Astrocyte (in vitro differentiated cells and primary cell): ENCODE results near the gene SEPTIN12.

ENCODE experiments used
- CTCF ChIP-seq: IDR thresholded peaks from 2 replicates; pipeline ENCODE4 v1.5.1; 2011; ENCODE audit warnings: low read depth, mild to moderate bottlenecking, inconsistent platforms, low read length, moderate library complexity; ENCODE audit not compliant: insufficient read depth
- EZH2 ChIP-seq: IDR thresholded peaks from 2 replicates; pipeline ENCODE4 v1.6.1; 2012; ENCODE audit warnings: mild to moderate bottlenecking, low read length, inconsistent platforms; ENCODE audit not compliant: insufficient read depth

DNA sequence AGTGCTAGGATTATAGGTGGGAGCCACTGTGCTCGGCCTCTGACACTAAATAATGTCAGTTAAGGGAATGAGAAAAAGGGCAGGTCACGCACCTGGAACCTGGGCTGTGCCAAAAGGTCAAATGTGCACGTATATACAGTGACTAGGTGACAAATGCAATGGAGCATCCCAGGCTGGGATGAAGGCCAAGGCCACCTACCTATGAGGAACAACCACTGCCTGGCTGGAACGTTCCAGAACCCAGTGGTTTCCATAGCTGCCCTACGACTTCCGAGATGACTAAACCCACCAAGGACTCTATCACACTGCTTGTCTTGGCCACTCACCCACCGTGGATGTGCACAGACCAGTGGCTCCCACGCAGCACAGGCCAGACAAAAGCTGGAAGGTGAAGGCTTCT lies 37.2 kb downstream of the SEPTIN12 start:
- TF ChIP-seq CTCF (no peak), EZH2 (no peak)
